LNCaP clone FGC (cell line): ENCODE measurements around the gene PLA1A.
A peak's percentile ranks its signal among the peaks of the same experiment; 100 is the strongest.
"Not testable (repeated sequence)": the region's sequence is repeated elsewhere in the genome, so short reads cannot be mapped to it uniquely, and the experiment has no call there.

Experiments
- DNase-seq: peaks from one replicate; pipeline ENCODE4 v3.0.0-alpha.2; 2011; ENCODE audit warnings: low read depth
- H3K4me3 ChIP-seq: 2 replicates; pipeline ENCODE4 v1.5.1; 2011; ENCODE audit warnings: mild to moderate bottlenecking, low read depth, low read length, control low read depth
- CTCF ChIP-seq: IDR thresholded peaks from 2 replicates; pipeline ENCODE4 v1.5.1; 2012; ENCODE audit warnings: mild to moderate bottlenecking; ENCODE audit not compliant: control insufficient read depth, insufficient read depth; ENCODE audit errors: extremely low read depth

The PLA1A gene

GRCh38 chr3:119562307-119562961 lies 35.3 kb upstream of the PLA1A start:
- no peak for TF ChIP-seq CTCF
- no peak overlapping the region for H3K4me3 ChIP-seq
- DNase-seq, result no peak

- not testable (repeated sequence) for H3K4me3 ChIP-seq, DNase-seq
These were observed 34.4 kb upstream of the PLA1A start for GRCh38 chr3:119563334-119563733.

GRCh38 chr3:119569156-119569555 lies 28.5 kb upstream of the PLA1A start:
- no peak for DNase-seq
- no peak for TF ChIP-seq CTCF
- no peak overlapping the region for H3K4me3 ChIP-seq

GRCh38 chr3:119570229-119570628 lies 27.5 kb upstream of the PLA1A start:
- TF ChIP-seq CTCF, result no peak
- no peak for DNase-seq
- no peak overlapping the region for H3K4me3 ChIP-seq

GRCh38 chr3:119571230-119571629 lies 26.5 kb upstream of the PLA1A start:
- no peak for TF ChIP-seq CTCF
- no peak overlapping the region for H3K4me3 ChIP-seq
- DNase-seq, result no peak

GRCh38 chr3:119571688-119572087 lies 26.0 kb upstream of the PLA1A start:
- DNase-seq, result no peak
- TF ChIP-seq CTCF, result no peak
- no peak overlapping the region for H3K4me3 ChIP-seq

- H3K4me3 ChIP-seq, result no peak overlapping the region
- DNase-seq, result peak; percentile 94
- TF ChIP-seq CTCF, result no peak
These were observed 22.2 kb upstream of the PLA1A start for GRCh38 chr3:119575507-119575906.
